Mesenchymal stem cell (in vitro differentiated cells and primary cell): ENCODE measurements around the gene EHD2.
"Not testable (repeated sequence)": the region's sequence is repeated elsewhere in the genome, so short reads cannot be mapped to it uniquely, and the experiment has no call there.

Experiments used
- DNase-seq: peaks from one replicate; pipeline ENCODE4 v3.0.0-alpha.2; 2013
- H2AFZ ChIP-seq: one replicate; pipeline ENCODE4 v1.6.1; 2013; ENCODE audit warnings: low read depth, mild to moderate bottlenecking, control low read depth, inconsistent platforms, low read length, moderate library complexity
- H2AK5ac ChIP-seq: 2 replicates; pipeline ENCODE4 v1.6.1; 2013; ENCODE audit warnings: low read length, moderate library complexity, mild to moderate bottlenecking, inconsistent platforms; ENCODE audit not compliant: severe bottlenecking
- H2BK120ac ChIP-seq: one replicate; pipeline ENCODE4 v1.6.1; 2013; ENCODE audit warnings: low read depth, mild to moderate bottlenecking, inconsistent platforms, low read length, moderate library complexity
- H2BK12ac ChIP-seq, 2 experiments: one replicate each; pipeline ENCODE4 v1.6.1; 2013; ENCODE audit warnings: inconsistent platforms in 2 of 2, low read length in 2 of 2, mild to moderate bottlenecking in 2 of 2, moderate library complexity in 2 of 2, control low read depth in 1 of 2
- H2BK15ac ChIP-seq: one replicate; pipeline ENCODE4 v1.6.1; 2013; ENCODE audit warnings: mild to moderate bottlenecking, low read depth, inconsistent platforms; ENCODE audit not compliant: poor library complexity, severe bottlenecking
- H2BK5ac ChIP-seq: 2 replicates; pipeline ENCODE4 v1.6.1; 2013; ENCODE audit warnings: low read depth, mild to moderate bottlenecking, low read length, control low read depth, inconsistent platforms; ENCODE audit not compliant: poor library complexity, severe bottlenecking
- H3K14ac ChIP-seq, 2 experiments: one replicate each; pipeline ENCODE4 v1.6.1; 2013; ENCODE audit warnings: inconsistent platforms in 2 of 2, low read length in 2 of 2, control low read depth in 1 of 2, mild to moderate bottlenecking in 1 of 2, moderate library complexity in 1 of 2
- H3K18ac ChIP-seq, 2 experiments: one replicate each; pipeline ENCODE4 v1.6.1; 2013; ENCODE audit warnings: inconsistent platforms in 2 of 2, low read length in 2 of 2, control low read depth in 1 of 2, low read depth in 1 of 2, mild to moderate bottlenecking in 1 of 2
- H3K23ac ChIP-seq, 2 experiments: one replicate each; pipeline ENCODE4 v1.6.1; 2013; ENCODE audit warnings: inconsistent platforms in 2 of 2, low read length in 2 of 2, mild to moderate bottlenecking in 2 of 2, moderate library complexity in 2 of 2, control low read depth in 1 of 2
- H3K27ac ChIP-seq: 2 replicates; pipeline ENCODE4 v1.5.1; 2013; ENCODE audit warnings: mild to moderate bottlenecking, moderate library complexity, low read length, control low read depth, inconsistent platforms; ENCODE audit not compliant: poor library complexity, severe bottlenecking
- H3K27me3 ChIP-seq, 2 experiments: 2 replicates each; pipeline versions ENCODE4 v1.6.1 to v1.7.0; 2013; ENCODE audit warnings: low read length in 2 of 2, mild to moderate bottlenecking in 2 of 2, moderate library complexity in 2 of 2, control low read depth in 1 of 2, inconsistent platforms in 1 of 2; ENCODE audit not compliant: control insufficient read depth in 1 of 2, insufficient read depth in 1 of 2
- H3K36me3 ChIP-seq, 2 experiments: 2 replicates each; pipeline versions ENCODE4 v1.6.1 to v1.7.0; 2013; ENCODE audit warnings: low read length in 2 of 2, control low read depth in 1 of 2, inconsistent platforms in 1 of 2, low read depth in 1 of 2, mild to moderate bottlenecking in 1 of 2; ENCODE audit not compliant: insufficient read depth in 2 of 2, control insufficient read depth in 1 of 2
- H3K4ac ChIP-seq, 2 experiments: one replicate each; pipeline ENCODE4 v1.6.1; 2013; ENCODE audit warnings: inconsistent platforms in 2 of 2, low read length in 2 of 2, mild to moderate bottlenecking in 2 of 2, moderate library complexity in 2 of 2, control low read depth in 1 of 2, low read depth in 1 of 2
- H3K4me1 ChIP-seq: 2 replicates; pipeline ENCODE4 v1.6.1; 2013; ENCODE audit warnings: low read depth, low read length, control low read depth; ENCODE audit not compliant: control insufficient read depth, insufficient read depth
- H3K4me2 ChIP-seq: 2 replicates; pipeline ENCODE4 v1.6.1; 2013; ENCODE audit warnings: low read length, mild to moderate bottlenecking, inconsistent platforms; ENCODE audit not compliant: poor library complexity, severe bottlenecking
- H3K4me3 ChIP-seq, 2 experiments: 2 replicates each; pipeline versions ENCODE4 v1.5.1 to v1.7.0; 2013; ENCODE audit warnings: low read length in 2 of 2, mild to moderate bottlenecking in 2 of 2, control low read depth in 1 of 2, low read depth in 1 of 2; ENCODE audit not compliant: insufficient read depth in 1 of 2
- H3K79me1 ChIP-seq: replicated peaks from 2 replicates; pipeline ENCODE4 v1.6.1; 2013; ENCODE audit warnings: mild to moderate bottlenecking, control low read depth, low read length, inconsistent platforms; ENCODE audit not compliant: poor library complexity, severe bottlenecking
- H3K9ac ChIP-seq: 2 replicates; pipeline ENCODE4 v1.7.0; 2013; ENCODE audit warnings: mild to moderate bottlenecking, low read length, moderate library complexity
- H3K9me3 ChIP-seq: 2 replicates; pipeline ENCODE4 v1.7.0; 2013; ENCODE audit warnings: mild to moderate bottlenecking, low read length; ENCODE audit not compliant: control insufficient read depth
- H4K8ac ChIP-seq: one replicate; pipeline ENCODE4 v1.6.1; 2013; ENCODE audit warnings: inconsistent platforms, mild to moderate bottlenecking, low read length, moderate library complexity
- H4K91ac ChIP-seq: one replicate; pipeline ENCODE4 v1.6.1; 2013; ENCODE audit warnings: mild to moderate bottlenecking, low read length, inconsistent platforms
- whole genome bisulfite sequencing: methylation state at CpG from one replicate; pipeline ENCODE4 v1.1.7; 2013; ENCODE audit warnings: mixed read lengths; 5-methylcytosine and 5-hydroxymethylcytosine counted together

EHD2 gene

DNA sequence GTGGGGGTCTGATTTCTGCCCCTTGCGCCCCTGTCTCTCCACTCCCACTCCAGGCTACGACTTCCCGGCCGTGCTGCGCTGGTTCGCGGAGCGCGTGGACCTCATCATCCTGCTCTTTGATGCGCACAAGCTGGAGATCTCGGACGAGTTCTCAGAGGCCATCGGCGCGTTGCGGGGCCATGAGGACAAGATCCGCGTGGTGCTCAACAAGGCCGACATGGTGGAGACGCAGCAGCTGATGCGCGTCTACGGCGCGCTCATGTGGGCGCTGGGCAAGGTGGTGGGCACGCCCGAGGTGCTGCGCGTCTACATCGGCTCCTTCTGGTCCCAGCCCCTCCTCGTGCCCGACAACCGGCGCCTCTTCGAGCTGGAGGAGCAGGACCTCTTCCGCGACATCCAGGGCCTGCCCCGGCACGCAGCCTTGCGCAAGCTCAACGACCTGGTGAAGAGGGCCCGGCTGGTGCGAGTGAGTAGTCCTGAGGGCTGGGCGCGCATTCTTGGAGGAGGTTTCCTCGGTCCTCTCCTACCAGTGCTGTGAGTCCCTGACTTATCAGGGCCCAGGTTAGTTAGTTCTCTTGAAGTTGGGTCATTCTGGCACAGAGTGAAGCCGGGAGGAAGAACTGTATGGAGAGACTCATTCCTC is 12.7 kb downstream of the EHD2 start:
- 95% methylated on average over 48 of the region's 48 CpGs for WGBS
- Histone ChIP-seq H3K23ac (no peak overlapping the region), H3K4me3 (no peak overlapping the region), H2AFZ (no peak overlapping the region), H2BK120ac (no peak overlapping the region), H3K4me1 (peaks cover 32% of the 10 kb centered on the region), H3K27me3 (no peaks in the 10 kb centered on the region), H3K27ac (peak overlapping the region; percentile 3), H4K91ac (peak overlapping the region; percentile 66), H2AK5ac (peak overlapping the region; percentile 45), H3K79me1 (peaks cover 21% of the 10 kb centered on the region), H3K9ac (peak overlapping the region; percentile 67), H3K18ac (peak overlapping the region; percentile 38 to 48), H3K14ac (no peak overlapping the region), H3K4me2 (no peak overlapping the region), H3K36me3 (peaks cover 47 to 71% of the 10 kb centered on the region in 2 experiments), H2BK15ac (no peak overlapping the region), H2BK12ac (no peak overlapping the region), H3K4ac (peak overlapping the region in 1 of 2 experiments; percentile 13), H2BK5ac (no peak overlapping the region), H4K8ac (peak overlapping the region; percentile 1), H3K9me3 (no peaks in the 10 kb centered on the region)
- DNase-seq: peak; percentile 25

DNA sequence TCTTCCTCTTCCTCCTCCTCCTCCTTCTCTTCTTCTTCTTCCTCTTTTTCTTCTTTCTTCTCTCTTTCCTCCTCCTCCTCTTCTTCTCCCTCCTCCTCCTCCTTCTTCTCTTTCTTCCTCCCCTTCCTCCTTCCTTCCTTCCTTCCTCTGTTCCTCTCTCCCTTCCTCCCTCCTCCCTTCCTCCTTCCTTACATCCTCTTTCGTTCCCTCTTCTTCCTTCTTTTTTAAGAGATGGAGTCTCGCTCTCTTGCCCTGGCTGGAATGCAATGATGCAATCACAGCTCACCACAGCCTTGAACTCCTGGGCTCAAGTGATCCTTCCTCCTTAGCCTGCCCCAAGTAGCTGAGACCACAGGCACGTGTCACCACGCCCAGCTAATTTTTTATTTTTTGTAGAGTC is 13.2 kb downstream of the EHD2 start:
- Histone ChIP-seq H3K27me3 (no peaks in the 10 kb centered on the region), H3K4ac (no peak overlapping the region), H3K27ac (peak overlapping the region; percentile 12), H3K18ac (no peak overlapping the region), H2AFZ (no peak overlapping the region), H4K8ac (no peak overlapping the region), H2BK120ac (no peak overlapping the region), H3K4me2 (no peak overlapping the region), H3K23ac (no peak overlapping the region), H2BK5ac (no peak overlapping the region), H2BK15ac (no peak overlapping the region), H3K9me3 (no peaks in the 10 kb centered on the region), H4K91ac (no peak overlapping the region), H3K14ac (no peak overlapping the region), H3K36me3 (peaks cover 50 to 71% of the 10 kb centered on the region in 2 experiments), H3K4me1 (peaks cover 30% of the 10 kb centered on the region), H2BK12ac (no peak overlapping the region), H2AK5ac (no peak overlapping the region), H3K4me3 (no peak overlapping the region), H3K9ac (peak overlapping the region; percentile 67), H3K79me1 (peaks cover 20% of the 10 kb centered on the region)
- DNase-seq: peak; percentile 79
- WGBS: 42% methylated on average over 4 of the region's 4 CpGs

DNA sequence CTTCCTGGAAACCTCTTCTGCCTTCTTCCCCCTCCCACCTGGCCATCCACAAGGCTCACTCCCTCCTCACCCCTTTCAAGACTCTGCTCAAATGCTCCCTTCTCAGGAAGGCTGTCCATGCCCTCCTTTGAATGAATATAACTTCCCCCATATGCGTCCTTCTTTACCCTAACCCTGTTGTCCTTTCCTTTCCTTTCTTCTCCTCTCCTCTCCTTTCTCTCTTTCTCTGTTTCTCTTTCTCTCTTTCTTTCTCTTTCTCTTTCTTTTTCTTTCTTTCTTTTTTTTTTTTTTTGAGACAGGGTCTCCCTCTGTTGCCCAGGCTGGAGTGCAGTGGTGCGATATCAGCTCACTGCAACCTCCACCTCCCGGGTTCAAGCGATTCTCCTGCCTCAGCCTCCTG is 15.1 kb downstream of the EHD2 start:
- not testable (repeated sequence) for DNase-seq, H2BK15ac ChIP-seq, H3K4me2 ChIP-seq, H2AK5ac ChIP-seq, H4K8ac ChIP-seq, H3K18ac ChIP-seq, H3K4me3 ChIP-seq, H3K14ac ChIP-seq, H3K4ac ChIP-seq, H3K23ac ChIP-seq, H2BK120ac ChIP-seq, H3K9me3 ChIP-seq, H2BK5ac ChIP-seq, H2AFZ ChIP-seq, H3K27me3 ChIP-seq
- H4K91ac ChIP-seq: peak overlapping the region; percentile 25
- peak overlapping the region; percentile 32 for H3K9ac ChIP-seq
- peak overlapping the region in 1 of 2 experiments; percentile 38 for H2BK12ac ChIP-seq
- WGBS: 100% methylated on average over 4 of the region's 4 CpGs
- H3K4me1 ChIP-seq: peaks cover 21% of the 10 kb centered on the region
- H3K27ac ChIP-seq: peak overlapping the region; percentile 13
- H3K36me3 ChIP-seq: peaks cover 49 to 76% of the 10 kb centered on the region in 2 experiments
- peaks cover 24% of the 10 kb centered on the region for H3K79me1 ChIP-seq

DNA sequence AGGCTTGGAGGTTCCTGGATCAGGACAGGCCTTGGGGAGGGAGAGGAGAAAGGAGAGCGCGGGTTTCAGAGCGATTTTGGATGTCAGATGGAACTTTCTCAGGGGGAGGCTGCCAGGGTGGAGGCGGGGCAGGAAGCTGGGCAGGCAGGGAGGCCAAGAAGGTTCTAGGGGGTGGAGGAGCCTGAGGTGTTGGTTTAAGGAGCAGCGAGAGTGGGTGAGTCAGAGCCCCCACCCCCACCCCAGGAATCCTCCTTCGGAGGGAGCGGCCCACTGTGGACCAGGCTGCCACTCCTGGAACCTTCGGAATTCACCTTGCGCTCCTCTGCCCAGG is 16.2 kb downstream of the EHD2 start:
- DNase-seq: peak; percentile 76
- H3K79me1 ChIP-seq: peaks cover 25% of the 10 kb centered on the region
- peaks cover 21% of the 10 kb centered on the region for H3K4me1 ChIP-seq
- H3K36me3 ChIP-seq: peaks cover 54 to 77% of the 10 kb centered on the region in 2 experiments
- no peak overlapping the region for H4K91ac ChIP-seq
- peak overlapping the region in 1 of 2 experiments; percentile 26 for H3K14ac ChIP-seq
- H3K4ac ChIP-seq: peak overlapping the region in 1 of 2 experiments; percentile 65
- peak overlapping the region; percentile 91 for H3K27ac ChIP-seq
- H2AK5ac ChIP-seq: peak overlapping the region; percentile 81
- no peak overlapping the region for H2BK120ac ChIP-seq
- peak overlapping the region; percentile 92 for H2BK5ac ChIP-seq
- peak overlapping the region; percentile 62 for H3K9ac ChIP-seq
- peak overlapping the region; percentile 51 for H3K4me2 ChIP-seq
- 13% methylated on average over 8 of the region's 9 CpGs for WGBS
- peak overlapping the region; percentile 7 to 75 for H3K18ac ChIP-seq
- no peaks in the 10 kb centered on the region for H3K9me3 ChIP-seq
- H3K4me3 ChIP-seq: peak overlapping the region in 1 of 2 experiments; percentile 61
- peak overlapping the region in 1 of 2 experiments; percentile 72 for H2BK12ac ChIP-seq
- H3K27me3 ChIP-seq: no peaks in the 10 kb centered on the region
- no peak overlapping the region for H2BK15ac ChIP-seq
- H4K8ac ChIP-seq: peak overlapping the region; percentile 71
- no peak overlapping the region for H2AFZ ChIP-seq
- H3K23ac ChIP-seq: peak overlapping the region in 1 of 2 experiments; percentile 23
